ENCODE data around the gene SEC14L1. TPM values are rescaled to one million over a fixed set of nuclear protein-coding genes. Genes with fewer than 3 reads are reported as not detected.

Gene SEC14L1
- total RNA-seq, 1 experiment from 2014 or later: 58.6 TPM

- Histone ChIP-seq H3K4me2 (ENCODE audit: insufficient read depth, insufficient read length, low read length) (no peak overlapping the region), H3K18ac (ENCODE audit: insufficient read length, low read depth, low read length) (no peak overlapping the region), H4K5ac (ENCODE audit: insufficient read length, low read depth, low read length) (no peak overlapping the region), H4K8ac (replicated peaks; ENCODE audit: insufficient read length, low read depth, low read length) (no peak overlapping the region), H4K91ac (ENCODE audit: insufficient read length, low read depth, low read length) (no peak overlapping the region), H3K27me3 (ENCODE audit: insufficient read depth, low read length) (no peaks in the 10 kb centered on the region), H2BK15ac (ENCODE audit: low read depth, low read length) (no peak overlapping the region), H3K9ac (ENCODE audit: extremely low read depth, insufficient read length, low read length) (no peak overlapping the region), H2BK12ac (ENCODE audit: insufficient read length, low read depth, low read length) (no peak overlapping the region), H3K23me2 (ENCODE audit: insufficient read length, low read depth, low read length, poor library complexity, severe bottlenecking) (no peaks in the 10 kb centered on the region), H4K20me1 (ENCODE audit: control insufficient read depth, insufficient read depth, insufficient read length) (no peaks in the 10 kb centered on the region), H3K56ac (ENCODE audit: insufficient read length, low read depth, low read length) (no peak overlapping the region), H3K4me1 (ENCODE audit: insufficient read depth, low read length) (no peaks in the 10 kb centered on the region), H2AFZ (ENCODE audit: low read length) (no peak overlapping the region), H3K79me2 (ENCODE audit: insufficient read depth, low read length) (peaks cover 3% of the 10 kb centered on the region; the same call in 1 of the 2 replicates), H3K14ac (ENCODE audit: insufficient read depth, low read length) (no peak overlapping the region), H2BK120ac (ENCODE audit: low read depth, low read length, poor library complexity, severe bottlenecking) (no peak overlapping the region), H2BK5ac (ENCODE audit: insufficient read length, low read length) (no peak overlapping the region), H2BK20ac (ENCODE audit: low read depth, low read length, poor library complexity, severe bottlenecking) (no peak overlapping the region), H3K4ac (ENCODE audit: low read depth, low read length) (no peak overlapping the region), H2AK5ac (ENCODE audit: insufficient read length, low read length) (no peak overlapping the region), H3K79me1 (ENCODE audit: insufficient read depth, low read depth, low read length, poor library complexity, severe bottlenecking) (no peaks in the 10 kb centered on the region), H3K9me3 (ENCODE audit: control insufficient read depth, low read depth, low read length) (no peaks in the 10 kb centered on the region), H3K23ac (ENCODE audit: insufficient read length, low read depth, low read length) (no peak overlapping the region), H3K27ac (ENCODE audit: insufficient read length, low read depth, low read length) (no peak overlapping the region), H3T11ph (ENCODE audit: low read length) (no peak overlapping the region)
- H3K4me1 Mint-ChIP-seq: peaks cover 11 to 14% of the 10 kb centered on the region in 2 experiments
- TF ChIP-seq CTCF (conservative IDR thresholded peaks at IDR 0.05): no peak
- H3K27me3 Mint-ChIP-seq (ENCODE audit: low read depth): no peaks in the 10 kb centered on the region
- H3K36me3 Mint-ChIP-seq (ENCODE audit: insufficient read depth in 1 of 3, low read depth in 3 of 3): no peaks in the 10 kb centered on the region
- no peak overlapping the region; a peak in 1 of 7 replicates for H3K27ac Mint-ChIP-seq
- WGBS (ENCODE audit: extremely low coverage, insufficient read length, low lambda C conversion rate): no CpG with 5 or more reads among the region's 4 CpGs
- no peak overlapping the region for H3K4me3 Mint-ChIP-seq
- no peaks in the 10 kb centered on the region for H3K9me3 Mint-ChIP-seq
- DNase-seq: no peak
Measured at GRCh38 chr17:77184474-77184873, 43.7 kb downstream of the SEC14L1 start.
